ENCODE data around the gene CHAF1A. TPM values are rescaled to one million over a fixed set of nuclear protein-coding genes. Genes with fewer than 3 reads are reported as not detected.

CHAF1A gene
- total and polyA plus RNA-seq, 2 of the 4 experiments (the other 2 are of a cell fraction): 12.4 to 22.9 TPM

GRCh38 chr19:4393947-4394590, 8.4 kb upstream of the CHAF1A start:
- Histone ChIP-seq H2BK20ac (ENCODE audit: low read depth, low read length) (no peak overlapping the region), H4K5ac (ENCODE audit: low read depth, low read length) (peak overlapping the region; percentile 6; the same call in 1 of the 2 replicates), H3K4me1 (ENCODE audit: control insufficient read depth, insufficient read depth, low read length) (peaks cover 49% of the 10 kb centered on the region), H3K9me1 (ENCODE audit: insufficient read depth, low read length) (peaks cover 30% of the 10 kb centered on the region), H3K4ac (ENCODE audit: low read depth, low read length) (peak overlapping the region; percentile 50), H4K8ac (ENCODE audit: low read depth in 2 of 2, low read length in 2 of 2) (peak overlapping the region in 1 of 2 experiments; percentile 20; a peak in 1 of 4 replicates), H2BK5ac (ENCODE audit: low read depth, low read length, poor library complexity, severe bottlenecking) (peak overlapping the region; percentile 44), H2BK15ac (ENCODE audit: low read depth, low read length) (no peak overlapping the region; the same call in 2 of the 3 replicates), H3K9me3 (ENCODE audit: control insufficient read depth, insufficient read depth, low read length) (no peaks in the 10 kb centered on the region), H3K36me3 (ENCODE audit: control insufficient read depth, insufficient read depth, low read length) (peaks cover 10% of the 10 kb centered on the region; the same call in 1 of the 2 replicates), H3K27ac (ENCODE audit: insufficient read depth, low read length) (peak overlapping the region; percentile 76), H3K27me3 (ENCODE audit: control insufficient read depth, insufficient read depth, low read length) (no peaks in the 10 kb centered on the region), H3K56ac (ENCODE audit: extremely low read depth, insufficient read depth, low read length) (no peak overlapping the region), H3K14ac (replicated peaks; ENCODE audit: low read depth, low read length) (peak overlapping the region; percentile 68), H2AFZ (replicated peaks; ENCODE audit: low read length, poor library complexity) (peak overlapping the region; percentile 64), H3K18ac (ENCODE audit: low read depth, low read length) (no peak overlapping the region), H2AK9ac (replicated peaks; ENCODE audit: low read depth, low read length, poor library complexity) (peak overlapping the region; percentile 48), H3K4me2 (ENCODE audit: low read depth, low read length) (peak overlapping the region; percentile 37), H3K23ac (ENCODE audit: low read depth, low read length) (peak overlapping the region; percentile 73), H3K9ac (ENCODE audit: low read depth, low read length) (peak overlapping the region; percentile 57), H4K20me1 (ENCODE audit: insufficient read depth, low read length) (peaks cover 93% of the 10 kb centered on the region), H3K4me3 (ENCODE audit: insufficient read depth, low read depth, low read length) (no peak overlapping the region), H3K79me1 (ENCODE audit: low read depth in 1 of 2, low read length in 2 of 2) (peaks cover 18 to 91% of the 10 kb centered on the region in 2 experiments), H2BK120ac (ENCODE audit: low read depth, low read length) (no peak overlapping the region; the same call in 1 of the 2 replicates), H2AK5ac (ENCODE audit: low read depth, low read length) (no peak overlapping the region; the same call in 1 of the 2 replicates), H4K91ac (ENCODE audit: insufficient read depth, low read depth, low read length) (peak overlapping the region; percentile 20; the same call in 1 of the 2 replicates)
- intact Hi-C loops (cut with micrococcal nuclease): no loop called here
- BruUV-seq (replicated peaks): no TSS peak
- no peak for DNase-seq
- TF ChIP-seq USF2 (IDR thresholded peaks at IDR 0.05; ENCODE audit: low read depth, low read length) (no peak), CEBPB (IDR thresholded peaks at IDR 0.05; ENCODE audit: low read depth, low read length) (0 out of 2 replicates have a peak, but pooled peaks have one; percentile 35)
- in situ Hi-C loops (cut with MboI; ENCODE audit: low sequenced_read_pairs): no loop called here
- ATAC-seq (ENCODE audit: low read depth): no peak
- no CpG with 5 or more reads among the region's 8 CpGs for WGBS, 2 experiments (ENCODE audit: extremely low coverage in 2 of 2, insufficient read length in 1 of 2)
- dilution Hi-C loops (cut with HindIII; ENCODE audit: low sequenced_read_pairs, unreplicated experiment): no loop called here
- CTCF ChIA-PET: interaction anchor here (0.6 kb wide), 1 partner anchor 15 kb away, joined by 4 read pairs; no protein-coding TSS in a partner anchor
- POLR2A ChIA-PET (ENCODE audit: unreplicated experiment): interaction anchor here (0.5 kb wide), 1 partner anchor 165 kb away, joined by 3 read pairs; the partner anchor contains the start of gene SEMA6B
